Parathyroid adenoma (tissue), 2 donors: Measurements from ENCODE around the gene ZDHHC16.
"Not testable (repeated sequence)": the region's sequence is repeated elsewhere in the genome, so short reads cannot be mapped to it uniquely, and the experiment has no call there.

Source experiments
- H2AFZ ChIP-seq: fragments of 300-600 bp; sonication (generic); one replicate; pipeline ENCODE4 v1.7.0; 2017; ENCODE audit warnings: antibody characterized with exemption, mild to moderate bottlenecking
- H3K27ac ChIP-seq: fragments of 300-600 bp; sonication (generic); one replicate; pipeline ENCODE4 v1.7.0; 2017
- H3K27me3 ChIP-seq: fragments of 300-600 bp; sonication (generic); one replicate; pipeline ENCODE4 v1.7.0; 2017; ENCODE audit warnings: low read length; ENCODE audit not compliant: control insufficient read depth, insufficient read depth
- H3K36me3 ChIP-seq: fragments of 300-600 bp; sonication (generic); one replicate; pipeline ENCODE4 v1.7.0; 2017; ENCODE audit warnings: low read length; ENCODE audit not compliant: control insufficient read depth, insufficient read depth
- H3K4me1 ChIP-seq: fragments of 300-600 bp; sonication (generic); one replicate; pipeline ENCODE4 v1.7.0; 2017; ENCODE audit warnings: control low read depth
- H3K4me2 ChIP-seq: fragments of 300-600 bp; sonication (generic); one replicate; pipeline ENCODE4 v1.7.0; 2017; ENCODE audit warnings: low read length
- H3K4me3 ChIP-seq: fragments of 300-600 bp; sonication (generic); one replicate; pipeline ENCODE4 v1.7.0; 2017; ENCODE audit warnings: low read depth, low read length
- H3K79me2 ChIP-seq: fragments of 300-600 bp; sonication (generic); one replicate; pipeline ENCODE4 v1.7.0; 2017; ENCODE audit warnings: control low read depth
- H3K9ac ChIP-seq: fragments of 300-600 bp; sonication (generic); one replicate; pipeline ENCODE4 v1.7.0; 2017; ENCODE audit warnings: mild to moderate bottlenecking
- H3K9me3 ChIP-seq: fragments of 300-600 bp; sonication (generic); one replicate; pipeline ENCODE4 v1.7.0; 2017; ENCODE audit warnings: low read length; ENCODE audit not compliant: control insufficient read depth
- TF ChIP-seq, protein P1 (sequence below): fragments of 300-600 bp; sonication (generic); IDR thresholded peaks from one replicate; pipeline ENCODE4 v1.7.0; 2017; ENCODE audit warnings: antibody characterized with exemption, mild to moderate bottlenecking
- donor health status: primary hyperparathyroidism.

The ZDHHC16 gene

DNA sequence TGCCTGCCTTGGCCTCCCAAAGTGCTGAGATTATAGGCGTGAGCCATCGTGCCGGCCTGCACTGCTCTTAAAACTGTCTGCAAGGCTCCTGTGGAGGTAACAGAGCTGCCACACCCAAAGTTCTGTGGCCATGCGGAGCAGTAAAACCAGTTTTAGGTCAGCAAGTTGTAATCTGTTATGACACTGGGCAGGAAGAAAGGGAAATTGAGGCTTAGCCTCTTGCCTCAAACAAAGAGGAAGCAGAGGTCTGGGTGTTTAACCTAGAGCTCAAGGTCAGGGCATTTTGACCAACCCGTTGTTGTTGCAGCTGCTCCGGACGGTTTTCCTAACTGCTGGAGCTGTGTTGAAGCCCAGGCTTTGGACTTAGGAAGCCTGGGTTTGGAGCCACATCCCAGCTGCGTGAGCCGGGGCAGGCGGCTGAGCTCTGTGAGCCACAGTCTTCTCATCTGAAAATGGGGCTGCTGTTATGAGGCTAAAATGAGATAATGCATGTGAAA lies 37.4 kb upstream of the ZDHHC16 start:
- H3K4me2 ChIP-seq: no peak overlapping the region
- H3K27ac ChIP-seq: no peak overlapping the region

DNA sequence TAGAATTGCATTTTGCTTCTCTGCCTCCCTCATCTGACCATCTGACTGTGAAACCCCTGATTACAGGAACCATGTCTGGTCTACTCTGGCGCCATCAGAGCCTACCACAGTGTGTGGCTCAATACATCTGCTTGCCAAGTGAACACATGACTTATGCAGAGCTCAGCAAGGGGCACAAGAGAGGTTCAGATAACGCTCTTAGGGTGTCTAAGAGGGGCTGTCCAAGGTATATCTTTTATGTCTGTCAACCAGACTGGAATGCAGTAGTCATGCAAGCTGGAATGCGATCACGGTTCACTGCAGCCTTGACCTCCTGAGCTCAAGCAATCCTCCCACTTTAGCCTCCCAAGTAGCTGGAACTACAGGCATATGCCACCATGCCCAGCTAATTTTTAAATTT lies 34.6 kb upstream of the ZDHHC16 start:
- no peaks in the 10 kb centered on the region for H3K9me3 ChIP-seq
- no peak overlapping the region for H2AFZ ChIP-seq
- no peaks in the 10 kb centered on the region for H3K36me3 ChIP-seq
- no peak overlapping the region for H3K9ac ChIP-seq
- no peak overlapping the region for H3K27ac ChIP-seq
- H3K27me3 ChIP-seq: no peaks in the 10 kb centered on the region
- H3K4me3 ChIP-seq: no peak overlapping the region
- H3K4me2 ChIP-seq: no peak overlapping the region
- H3K4me1 ChIP-seq: peaks cover 10% of the 10 kb centered on the region
- TF ChIP-seq, protein P1, sequence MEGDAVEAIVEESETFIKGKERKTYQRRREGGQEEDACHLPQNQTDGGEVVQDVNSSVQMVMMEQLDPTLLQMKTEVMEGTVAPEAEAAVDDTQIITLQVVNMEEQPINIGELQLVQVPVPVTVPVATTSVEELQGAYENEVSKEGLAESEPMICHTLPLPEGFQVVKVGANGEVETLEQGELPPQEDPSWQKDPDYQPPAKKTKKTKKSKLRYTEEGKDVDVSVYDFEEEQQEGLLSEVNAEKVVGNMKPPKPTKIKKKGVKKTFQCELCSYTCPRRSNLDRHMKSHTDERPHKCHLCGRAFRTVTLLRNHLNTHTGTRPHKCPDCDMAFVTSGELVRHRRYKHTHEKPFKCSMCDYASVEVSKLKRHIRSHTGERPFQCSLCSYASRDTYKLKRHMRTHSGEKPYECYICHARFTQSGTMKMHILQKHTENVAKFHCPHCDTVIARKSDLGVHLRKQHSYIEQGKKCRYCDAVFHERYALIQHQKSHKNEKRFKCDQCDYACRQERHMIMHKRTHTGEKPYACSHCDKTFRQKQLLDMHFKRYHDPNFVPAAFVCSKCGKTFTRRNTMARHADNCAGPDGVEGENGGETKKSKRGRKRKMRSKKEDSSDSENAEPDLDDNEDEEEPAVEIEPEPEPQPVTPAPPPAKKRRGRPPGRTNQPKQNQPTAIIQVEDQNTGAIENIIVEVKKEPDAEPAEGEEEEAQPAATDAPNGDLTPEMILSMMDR: no peak
- H3K79me2 ChIP-seq: no peaks in the 10 kb centered on the region

More for the DNA sequence above, 37.4 kb upstream of the ZDHHC16 start:
- Histone ChIP-seq H3K4me1 (peaks cover 1% of the 10 kb centered on the region), H3K27me3 (no peaks in the 10 kb centered on the region), H3K9ac (no peak overlapping the region), H3K9me3 (no peaks in the 10 kb centered on the region), H2AFZ (no peak overlapping the region), H3K79me2 (no peaks in the 10 kb centered on the region), H3K4me3 (no peak overlapping the region), H3K36me3 (no peaks in the 10 kb centered on the region)
- TF ChIP-seq, protein P1: no peak

DNA sequence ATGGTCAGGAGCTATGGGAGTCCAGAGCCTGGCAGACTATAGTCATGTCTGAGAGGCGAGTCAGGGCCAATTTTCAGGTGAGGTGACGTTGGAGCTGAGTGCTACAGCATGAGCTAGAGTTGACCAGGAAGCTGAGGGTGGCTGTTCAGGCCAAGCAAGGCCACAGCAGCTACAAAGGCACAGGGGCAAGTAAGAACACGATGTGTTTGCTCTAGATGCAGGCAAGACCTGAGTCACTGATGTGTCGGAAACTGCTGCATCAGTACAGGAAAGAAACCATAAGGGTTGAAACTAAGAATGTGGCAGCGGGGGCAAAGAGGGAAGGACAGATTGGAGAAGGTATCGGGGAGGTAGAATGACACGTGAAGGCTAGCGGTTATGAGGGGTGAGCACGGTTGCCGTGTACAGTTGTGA lies 33.1 kb upstream of the ZDHHC16 start:
- Histone ChIP-seq H2AFZ (no peak overlapping the region), H3K4me2 (no peak overlapping the region), H3K36me3 (no peaks in the 10 kb centered on the region), H3K27ac (no peak overlapping the region), H3K4me1 (peaks cover 10% of the 10 kb centered on the region), H3K9ac (no peak overlapping the region), H3K79me2 (no peaks in the 10 kb centered on the region), H3K9me3 (no peaks in the 10 kb centered on the region), H3K27me3 (no peaks in the 10 kb centered on the region), H3K4me3 (no peak overlapping the region)
- TF ChIP-seq, protein P1: no peak

DNA sequence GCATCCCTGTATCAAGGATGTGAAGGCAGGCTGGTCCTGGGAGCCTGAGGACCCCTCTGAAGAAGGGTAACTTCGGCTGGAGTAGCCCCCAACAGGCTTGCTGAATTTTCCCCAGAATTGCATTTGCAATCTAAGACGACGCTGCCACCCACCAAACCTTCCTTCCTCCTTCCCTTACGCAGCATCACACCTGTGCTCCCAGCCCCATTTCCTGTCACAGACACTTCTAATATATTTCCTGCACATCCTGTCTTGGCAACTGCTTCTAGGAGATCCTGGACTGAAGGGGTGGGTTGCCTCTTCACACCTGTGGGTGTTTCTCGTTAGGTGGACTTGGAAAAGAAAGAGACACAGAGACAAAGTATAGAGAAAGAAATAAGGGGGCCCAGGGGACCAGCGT lies 29.4 kb upstream of the ZDHHC16 start:
- Histone ChIP-seq H3K4me2 (no peak overlapping the region), H3K36me3 (no peaks in the 10 kb centered on the region), H3K9ac (no peak overlapping the region), H3K27me3 (no peaks in the 10 kb centered on the region), H3K27ac (no peak overlapping the region), H3K79me2 (no peaks in the 10 kb centered on the region), H2AFZ (no peak overlapping the region), H3K9me3 (no peaks in the 10 kb centered on the region), H3K4me3 (no peak overlapping the region), H3K4me1 (peaks cover 10% of the 10 kb centered on the region)
- TF ChIP-seq, protein P1: no peak

DNA sequence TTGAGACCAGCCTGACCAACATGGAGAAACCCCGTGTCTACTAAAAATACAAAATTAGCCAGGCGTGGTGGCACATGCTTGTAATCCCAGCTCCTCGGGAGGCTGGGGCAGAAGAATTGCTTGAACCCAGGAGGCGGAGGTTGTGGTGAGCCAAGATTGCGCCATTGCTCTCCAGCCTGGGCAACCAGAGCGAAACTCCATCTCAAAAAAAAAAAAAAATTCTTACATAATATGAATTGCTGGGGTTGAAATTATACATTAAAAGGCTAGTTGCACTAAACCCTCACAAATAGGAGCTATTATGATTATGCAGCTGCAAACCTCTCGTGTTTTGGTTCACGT lies 22.2 kb upstream of the ZDHHC16 start:
- H3K36me3 ChIP-seq, H3K9me3 ChIP-seq, H3K4me3 ChIP-seq, H3K9ac ChIP-seq, H2AFZ ChIP-seq, H3K27ac ChIP-seq, H3K4me1 ChIP-seq, H3K4me2 ChIP-seq, H3K27me3 ChIP-seq: not testable (repeated sequence)
- peaks cover 14% of the 10 kb centered on the region for H3K79me2 ChIP-seq
